Ishikawa (cell line): ENCODE data around the gene DYRK1B.

Experiments
- CEBPB ChIP-seq: IDR thresholded peaks from 2 replicates; pipeline ENCODE4 v1.6.1; 2012
- CREB1 ChIP-seq: IDR thresholded peaks from 2 replicates; pipeline ENCODE4 v1.6.1; 2012; ENCODE audit warnings: low read depth
- EGR1 ChIP-seq: IDR thresholded peaks from 2 replicates; pipeline ENCODE4 v1.6.1; 2012
- EP300 ChIP-seq: IDR thresholded peaks from 2 replicates; pipeline ENCODE4 v1.6.1; 2012; ENCODE audit warnings: borderline replicate concordance
- FOXM1 ChIP-seq: IDR thresholded peaks from 2 replicates; pipeline ENCODE4 v1.6.1; 2012; ENCODE audit warnings: low read depth, borderline replicate concordance
- NFIC ChIP-seq: IDR thresholded peaks from 2 replicates; pipeline ENCODE4 v1.6.1; 2012
- RAD21 ChIP-seq: IDR thresholded peaks from 2 replicates; pipeline ENCODE4 v1.6.1; 2012; ENCODE audit warnings: low read depth
- TAF1 ChIP-seq: IDR thresholded peaks from 2 replicates; pipeline ENCODE4 v1.6.1; 2012; ENCODE audit warnings: low read depth, mild to moderate bottlenecking
- TCF12 ChIP-seq: IDR thresholded peaks from 2 replicates; pipeline ENCODE4 v1.6.1; 2012; ENCODE audit warnings: low read depth
- TEAD4 ChIP-seq: IDR thresholded peaks from 2 replicates; pipeline ENCODE4 v1.6.1; 2012
- YY1 ChIP-seq: IDR thresholded peaks from 2 replicates; pipeline ENCODE4 v1.6.1; 2012; ENCODE audit warnings: low read depth
- ZBTB7A ChIP-seq: IDR thresholded peaks from 2 replicates; pipeline ENCODE4 v1.6.1; 2012; ENCODE audit warnings: low read depth
- TF ChIP-seq, protein P1 (sequence below): IDR thresholded peaks from 2 replicates; pipeline ENCODE4 v1.6.1; 2012; ENCODE audit warnings: low read depth, mild to moderate bottlenecking
- TF ChIP-seq, protein P2 (sequence below): IDR thresholded peaks from 2 replicates; pipeline ENCODE4 v1.6.1; 2012
- TF ChIP-seq, protein P3 (sequence below): IDR thresholded peaks from 2 replicates; pipeline ENCODE4 v1.6.1; 2012

Gene DYRK1B

DNA sequence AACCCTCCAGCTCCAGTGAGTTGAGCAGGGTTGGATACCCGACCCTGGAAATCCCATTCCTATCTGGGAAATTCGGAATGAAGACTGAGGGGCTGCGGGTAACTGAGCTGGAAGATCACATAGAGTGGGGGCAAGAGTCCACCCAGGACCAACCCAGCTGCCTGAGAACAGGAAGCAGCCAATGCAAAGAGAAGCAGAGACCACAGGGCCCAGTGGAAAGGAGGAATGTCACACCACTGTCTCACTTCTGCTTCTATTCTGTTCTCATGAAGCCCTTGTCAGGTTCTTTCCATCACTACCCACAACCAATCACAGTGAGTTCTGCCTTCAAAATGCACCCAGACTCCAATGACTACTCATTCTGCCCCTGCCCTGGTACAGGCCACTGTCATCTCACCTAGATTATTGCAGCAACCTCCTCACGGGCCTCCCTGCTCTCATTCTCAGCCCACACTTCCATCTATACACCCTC is 15.3 kb downstream of the DYRK1B start:
- TF ChIP-seq FOXM1 (no peak), TEAD4 (no peak), ZBTB7A (no peak), NFIC (no peak), CREB1 (no peak), RAD21 (no peak)
- TF ChIP-seq, protein P1, sequence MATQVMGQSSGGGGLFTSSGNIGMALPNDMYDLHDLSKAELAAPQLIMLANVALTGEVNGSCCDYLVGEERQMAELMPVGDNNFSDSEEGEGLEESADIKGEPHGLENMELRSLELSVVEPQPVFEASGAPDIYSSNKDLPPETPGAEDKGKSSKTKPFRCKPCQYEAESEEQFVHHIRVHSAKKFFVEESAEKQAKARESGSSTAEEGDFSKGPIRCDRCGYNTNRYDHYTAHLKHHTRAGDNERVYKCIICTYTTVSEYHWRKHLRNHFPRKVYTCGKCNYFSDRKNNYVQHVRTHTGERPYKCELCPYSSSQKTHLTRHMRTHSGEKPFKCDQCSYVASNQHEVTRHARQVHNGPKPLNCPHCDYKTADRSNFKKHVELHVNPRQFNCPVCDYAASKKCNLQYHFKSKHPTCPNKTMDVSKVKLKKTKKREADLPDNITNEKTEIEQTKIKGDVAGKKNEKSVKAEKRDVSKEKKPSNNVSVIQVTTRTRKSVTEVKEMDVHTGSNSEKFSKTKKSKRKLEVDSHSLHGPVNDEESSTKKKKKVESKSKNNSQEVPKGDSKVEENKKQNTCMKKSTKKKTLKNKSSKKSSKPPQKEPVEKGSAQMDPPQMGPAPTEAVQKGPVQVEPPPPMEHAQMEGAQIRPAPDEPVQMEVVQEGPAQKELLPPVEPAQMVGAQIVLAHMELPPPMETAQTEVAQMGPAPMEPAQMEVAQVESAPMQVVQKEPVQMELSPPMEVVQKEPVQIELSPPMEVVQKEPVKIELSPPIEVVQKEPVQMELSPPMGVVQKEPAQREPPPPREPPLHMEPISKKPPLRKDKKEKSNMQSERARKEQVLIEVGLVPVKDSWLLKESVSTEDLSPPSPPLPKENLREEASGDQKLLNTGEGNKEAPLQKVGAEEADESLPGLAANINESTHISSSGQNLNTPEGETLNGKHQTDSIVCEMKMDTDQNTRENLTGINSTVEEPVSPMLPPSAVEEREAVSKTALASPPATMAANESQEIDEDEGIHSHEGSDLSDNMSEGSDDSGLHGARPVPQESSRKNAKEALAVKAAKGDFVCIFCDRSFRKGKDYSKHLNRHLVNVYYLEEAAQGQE, result no peak
- TF ChIP-seq, protein P2, sequence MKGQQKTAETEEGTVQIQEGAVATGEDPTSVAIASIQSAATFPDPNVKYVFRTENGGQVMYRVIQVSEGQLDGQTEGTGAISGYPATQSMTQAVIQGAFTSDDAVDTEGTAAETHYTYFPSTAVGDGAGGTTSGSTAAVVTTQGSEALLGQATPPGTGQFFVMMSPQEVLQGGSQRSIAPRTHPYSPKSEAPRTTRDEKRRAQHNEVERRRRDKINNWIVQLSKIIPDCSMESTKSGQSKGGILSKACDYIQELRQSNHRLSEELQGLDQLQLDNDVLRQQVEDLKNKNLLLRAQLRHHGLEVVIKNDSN, result no peak

DNA sequence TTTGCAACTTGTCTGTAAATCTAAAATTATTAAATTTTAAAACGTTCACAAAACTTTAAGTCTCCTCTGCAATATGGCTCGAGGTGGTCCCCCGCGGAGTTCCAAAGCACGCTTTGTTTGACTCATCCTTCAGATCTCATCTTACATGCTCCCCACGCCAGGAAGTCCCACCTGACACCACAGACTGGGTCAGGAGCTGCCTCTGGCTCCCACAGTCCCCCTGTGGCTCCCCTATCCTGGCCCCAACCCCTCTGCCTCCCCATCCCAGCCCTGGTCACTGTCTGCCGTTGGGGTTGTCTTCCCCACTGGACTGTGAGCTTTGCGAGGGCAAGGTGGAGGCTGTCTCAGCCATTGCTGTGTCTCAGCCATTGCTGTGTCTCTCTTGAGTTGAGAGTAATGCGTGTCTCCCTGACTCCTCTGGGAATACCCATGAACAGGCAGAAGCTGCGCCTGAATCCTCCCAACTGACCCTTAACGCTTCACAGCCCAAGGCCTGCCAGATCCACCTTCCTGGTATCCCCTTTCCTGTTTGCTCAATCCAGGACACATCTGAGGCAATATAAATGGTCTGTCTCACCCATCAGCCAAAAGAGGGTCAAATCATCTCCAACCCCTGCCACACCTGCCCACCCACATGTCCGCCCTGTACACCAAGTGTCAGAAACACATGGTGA is 15.9 kb downstream of the DYRK1B start:
- no peak for TF ChIP-seq EGR1
- no peak for TF ChIP-seq ZBTB7A
- no peak for TF ChIP-seq EP300
- TF ChIP-seq CEBPB, result no peak
- TF ChIP-seq YY1, result no peak

DNA sequence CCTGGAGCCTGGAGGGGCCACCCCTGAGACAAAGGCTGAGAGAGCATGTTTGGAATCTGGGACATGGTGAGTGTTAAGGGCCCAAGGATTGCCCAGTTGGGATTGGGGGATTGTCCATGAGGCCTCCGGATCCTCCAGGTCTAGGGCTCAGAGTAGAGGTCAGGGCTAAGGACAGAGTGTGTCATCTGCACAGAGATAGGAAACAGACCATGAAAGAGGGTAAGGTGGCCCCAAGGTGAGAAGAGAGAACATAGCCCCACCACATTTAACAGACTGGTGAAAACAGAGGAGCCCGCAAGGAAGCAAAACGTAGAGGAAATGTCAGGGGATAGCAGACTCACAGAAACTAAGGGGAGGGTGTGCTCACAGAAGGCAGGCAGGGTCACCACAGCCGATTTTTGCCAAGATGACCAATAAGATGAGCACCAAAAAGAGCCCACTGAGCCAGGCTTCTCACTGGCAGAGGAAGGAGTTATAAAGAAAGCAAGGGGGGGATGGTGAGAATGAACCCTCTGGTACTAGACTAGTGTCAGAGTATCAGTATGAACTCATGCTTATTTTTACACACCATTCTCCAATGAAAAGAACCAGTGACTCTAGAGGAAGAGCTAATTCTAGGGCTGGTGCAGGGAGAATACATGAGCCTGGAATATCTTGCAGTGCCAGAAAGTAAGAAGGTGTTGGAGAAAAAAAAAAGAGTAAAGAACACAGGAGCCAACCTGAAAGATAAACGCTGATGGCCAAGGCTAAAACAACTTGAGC is 17.5 kb downstream of the DYRK1B start:
- TF ChIP-seq TEAD4 (no peak), FOXM1 (no peak), CREB1 (no peak), ZBTB7A (no peak), NFIC (no peak), EGR1 (no peak), RAD21 (no peak), TAF1 (no peak), EP300 (no peak), TCF12 (no peak)
- TF ChIP-seq, protein P1, result no peak
- TF ChIP-seq, protein P3, sequence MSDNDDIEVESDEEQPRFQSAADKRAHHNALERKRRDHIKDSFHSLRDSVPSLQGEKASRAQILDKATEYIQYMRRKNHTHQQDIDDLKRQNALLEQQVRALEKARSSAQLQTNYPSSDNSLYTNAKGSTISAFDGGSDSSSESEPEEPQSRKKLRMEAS, result no peak

DNA sequence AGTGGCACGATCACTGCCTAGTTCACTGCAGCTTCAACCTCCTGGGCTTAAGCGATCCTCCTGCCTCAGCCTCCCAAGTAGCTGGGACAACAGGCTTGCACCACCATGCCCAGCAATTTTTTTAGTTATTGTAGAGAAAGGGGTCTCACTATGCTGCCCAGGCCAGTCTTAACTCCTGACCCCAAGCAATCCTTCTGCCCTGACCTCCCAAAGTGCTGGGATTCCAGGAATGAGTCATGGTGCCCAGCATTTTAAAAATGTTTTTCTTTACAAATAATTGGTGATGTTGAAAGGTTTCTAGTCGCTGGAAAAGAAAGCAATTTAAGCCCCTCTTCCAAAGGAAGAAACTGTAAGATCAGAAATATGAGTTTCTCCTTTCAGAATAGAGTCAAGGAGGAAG is 19.4 kb downstream of the DYRK1B start:
- TF ChIP-seq FOXM1, result no peak
- TF ChIP-seq EP300, result no peak
- no peak for TF ChIP-seq TEAD4
- TF ChIP-seq CREB1, result no peak
- TF ChIP-seq, protein P1, result no peak
- TF ChIP-seq YY1, result no peak
- TF ChIP-seq ZBTB7A, result no peak
- TF ChIP-seq EGR1, result no peak
- no peak for TF ChIP-seq TCF12
- no peak for TF ChIP-seq TAF1
- TF ChIP-seq, protein P2, result no peak
- TF ChIP-seq RAD21, result no peak
- TF ChIP-seq, protein P3, result no peak
- TF ChIP-seq CEBPB, result no peak
